SK-N-SH (cell line): ENCODE measurements around the gene RPS6KB2. TPM values are rescaled to one million over a fixed set of nuclear protein-coding genes. Genes with fewer than 3 reads are reported as not detected.
A peak's percentile ranks its signal among the peaks of the same experiment; 100 is the strongest.
"Not testable (repeated sequence)": the region's sequence is repeated elsewhere in the genome, so short reads cannot be mapped to it uniquely, and the experiment has no call there.

ENCODE experiments used
- CTCF ChIA-PET: fragments of 300-600, 350-600 bp; formaldehyde crosslinking; extraction: SDS; loops from one replicate; lab custom pipeline; 2021; lab: Yijun Ruan, JAX
- POLR2A ChIA-PET: fragments of 350-600 bp; sonication (Branson Sonifier 250); formaldehyde crosslinking; extraction: SDS; loops from one replicate; lab custom pipeline; 2020; ENCODE audit warnings: antibody characterized with exemption, inconsistent platforms; lab: Yijun Ruan, JAX
- DNase-seq: peaks from one replicate; pipeline ENCODE4 v3.0.0; 2012
- H2AFZ ChIP-seq: fragments of 200-600 bp; sonication (generic); 2 replicates; pipeline ENCODE4 v1.8.1; 2016; ENCODE audit warnings: antibody characterized with exemption, mild to moderate bottlenecking, low read depth
- H3F3A ChIP-seq: fragments of 200-600 bp; sonication (generic); replicated peaks from 2 replicates; pipeline ENCODE3; 2016; ENCODE audit warnings: antibody characterized with exemption, mild to moderate bottlenecking; ENCODE audit not compliant: insufficient read depth
- H3K27ac ChIP-seq, 2 experiments: fragments of 200-500 bp in 1 of 2; fragments of 200-600 bp in 1 of 2; sonication (Bioruptor generic) in 1 of 2; sonication (generic), shearing (Covaris generic) in 1 of 2; 2 replicates each; pipeline versions ENCODE4 v1.5.1 to v1.6.1; 2014 to 2016; ENCODE audit warnings: low read depth in 2 of 2, inconsistent platforms in 1 of 2, low read length in 1 of 2, mild to moderate bottlenecking in 1 of 2, mixed read lengths in 1 of 2
- H3K27me3 ChIP-seq: fragments of 200-600 bp; sonication (generic), shearing (Covaris generic); 2 replicates; pipeline ENCODE4 v1.6.1; 2016; ENCODE audit warnings: mixed run types; ENCODE audit not compliant: insufficient read depth
- H3K36me3 ChIP-seq, 2 experiments: fragments of 200-500 bp in 1 of 2; fragments of 200-600 bp in 1 of 2; sonication (Bioruptor generic) in 1 of 2; sonication (generic) in 1 of 2; replicated peaks in 1 of 2; 2 replicates each; pipeline versions ENCODE3 to v1.5.1; 2014 to 2016; ENCODE audit warnings: low read length in 1 of 2, mild to moderate bottlenecking in 1 of 2; ENCODE audit not compliant: insufficient read depth in 2 of 2, control insufficient read depth in 1 of 2
- H3K4me1 ChIP-seq, 2 experiments: fragments of 200-500 bp in 1 of 2; fragments of 200-600 bp in 1 of 2; sonication (Bioruptor generic) in 1 of 2; sonication (generic), shearing (Covaris generic) in 1 of 2; 2 replicates each; pipeline versions ENCODE4 v1.5.1 to v1.6.1; 2014 to 2016; ENCODE audit warnings: low read depth in 1 of 2, low read length in 1 of 2, mixed run types in 1 of 2; ENCODE audit not compliant: insufficient read depth in 2 of 2, control insufficient read depth in 1 of 2
- H3K4me2 ChIP-seq: fragments of 200-600 bp; sonication (generic), shearing (Covaris generic); 2 replicates; pipeline ENCODE4 v1.6.1; 2017; ENCODE audit warnings: mixed run types
- H3K4me3 ChIP-seq, 2 experiments: fragments of 200-500 bp in 1 of 2; fragments of 200-600 bp in 1 of 2; sonication (Bioruptor generic) in 1 of 2; sonication (generic), shearing (Covaris generic) in 1 of 2; 2 replicates each; pipeline versions ENCODE4 v1.5.1 to v1.8.1; 2014 to 2016; ENCODE audit warnings: low read depth in 2 of 2, inconsistent platforms in 1 of 2, low read length in 1 of 2, mild to moderate bottlenecking in 1 of 2, mixed read lengths in 1 of 2, moderate library complexity in 1 of 2
- H3K79me2 ChIP-seq: fragments of 200-600 bp; sonication (generic); 2 replicates; pipeline ENCODE4 v1.8.1; 2017; ENCODE audit warnings: mild to moderate bottlenecking; ENCODE audit not compliant: insufficient read depth
- H3K9ac ChIP-seq: fragments of 200-600 bp; sonication (generic); 2 replicates; pipeline ENCODE4 v1.6.1; 2017; ENCODE audit warnings: mixed run types
- H3K9me2 ChIP-seq: fragments of 200-600 bp; sonication (generic); 2 replicates; pipeline ENCODE4 v1.6.1; 2017; ENCODE audit warnings: mixed run types
- H3K9me3 ChIP-seq: fragments of 200-600 bp; sonication (generic); 2 replicates; pipeline ENCODE4 v1.6.1; 2017; ENCODE audit warnings: mixed run types, mild to moderate bottlenecking, moderate library complexity
- H4K20me1 ChIP-seq: fragments of 200-600 bp; sonication (generic); 2 replicates; pipeline ENCODE4 v1.6.1; 2017; ENCODE audit warnings: mild to moderate bottlenecking, mixed run types; ENCODE audit not compliant: insufficient read depth
- EP300 ChIP-seq, 2 experiments: IDR thresholded peaks; 2 replicates each; pipeline versions ENCODE4 v1.4.0 to v1.6.1; 2012; ENCODE audit warnings: borderline replicate concordance in 1 of 2, low read depth in 1 of 2, low read length in 1 of 2
- EZH2phosphoT487 ChIP-seq: fragments of 200-600 bp; sonication (generic); IDR thresholded peaks from 2 replicates; pipeline ENCODE4 v1.6.1; 2017; ENCODE audit warnings: low read depth, mixed run types, mild to moderate bottlenecking, antibody characterized with exemption, moderate library complexity, borderline replicate concordance
- FOSL2 ChIP-seq: IDR thresholded peaks from 2 replicates; pipeline ENCODE4 v1.4.0; 2012; ENCODE audit warnings: low read depth, mild to moderate bottlenecking, moderate library complexity, borderline replicate concordance
- FOXJ3 ChIP-seq: sonication (generic); formaldehyde crosslinking; IDR thresholded peaks from 2 replicates; pipeline ENCODE4 v1.5.1; 2020; ENCODE audit warnings: mild to moderate bottlenecking, missing genetic modification reagents
- JUND ChIP-seq: IDR thresholded peaks from 2 replicates; pipeline ENCODE4 v1.4.0; 2012
- MEF2A ChIP-seq: IDR thresholded peaks from 2 replicates; pipeline ENCODE4 v1.4.0; 2012; ENCODE audit warnings: low read depth, borderline replicate concordance
- MXI1 ChIP-seq: IDR thresholded peaks from 2 replicates; pipeline ENCODE4 v1.6.1; 2012; ENCODE audit warnings: mild to moderate bottlenecking, low read depth, low read length, improper control_type of control experiment
- NRF1 ChIP-seq: IDR thresholded peaks from 2 replicates; pipeline ENCODE4 v1.6.1; 2012; ENCODE audit warnings: low read depth, mild to moderate bottlenecking, low read length
- PBX3 ChIP-seq: IDR thresholded peaks from 2 replicates; pipeline ENCODE4; 2012
- RCOR1 ChIP-seq: fragments of 150-350 bp; IDR thresholded peaks from 2 replicates; pipeline ENCODE4 v1.6.1; 2017; ENCODE audit warnings: antibody characterized with exemption, low read length
- RXRA ChIP-seq: IDR thresholded peaks from 2 replicates; pipeline ENCODE4 v1.4.0; 2012; ENCODE audit warnings: low read depth, mild to moderate bottlenecking, borderline replicate concordance
- SMC3 ChIP-seq: IDR thresholded peaks from 2 replicates; pipeline ENCODE4 v1.6.1; 2012; ENCODE audit warnings: low read depth, low read length, improper control_type of control experiment
- TAF1 ChIP-seq: IDR thresholded peaks from 2 replicates; pipeline ENCODE4 v1.6.1; 2012; ENCODE audit warnings: low read depth, mild to moderate bottlenecking, low read length, moderate library complexity, borderline replicate concordance
- TCF12 ChIP-seq: IDR thresholded peaks from 2 replicates; pipeline ENCODE4 v1.4.0; 2012
- WGBS: methylation state at CpG from one replicate; pipeline ENCODE4 v1.1.6; 2017; ENCODE audit warnings: low lambda C conversion rate; 5-methylcytosine and 5-hydroxymethylcytosine counted together
- polyA plus RNA-seq, 3 experiments: library from polyadenylated mRNA; depleted of rRNA; stranded (reverse); fragments of >200 nt; gene quantifications; 2 replicates each; pipeline ENCODE4 v1.2.3, GENCODE V29; 2012
- TF ChIP-seq, protein P1 (sequence below): IDR thresholded peaks from 2 replicates; pipeline ENCODE4 v1.6.1; 2012; ENCODE audit warnings: mild to moderate bottlenecking, low read depth, low read length, moderate library complexity
- TF ChIP-seq, protein P2 (sequence below): IDR thresholded peaks from 2 replicates; pipeline ENCODE4 v1.4.0; 2012; ENCODE audit warnings: low read depth, borderline replicate concordance
- TF ChIP-seq, protein P3 (sequence below): fragments of 200-600 bp; sonication (generic); IDR thresholded peaks from 2 replicates; pipeline ENCODE4 v1.6.1; 2017; ENCODE audit warnings: antibody characterized with exemption, mild to moderate bottlenecking, moderate library complexity
- TF ChIP-seq, protein P4 (sequence below): fragments of 150-350 bp; IDR thresholded peaks from 2 replicates; pipeline ENCODE4 v1.6.1; 2017; ENCODE audit warnings: antibody characterized with exemption, low read length, low read depth, borderline replicate concordance
- TF ChIP-seq, protein P5 (sequence below): IDR thresholded peaks from 2 replicates; pipeline ENCODE4 v1.4.0; 2012; ENCODE audit warnings: low read depth

Gene RPS6KB2
- polyA plus RNA-seq, 1 of the 3 experiments (the other 2 are of a cell fraction): 52.0 TPM

GRCh38 chr11:67401495-67402191, 26.7 kb upstream of the RPS6KB2 start, which contains the start of gene PPP1CA (continued):
- TF ChIP-seq, protein P1, sequence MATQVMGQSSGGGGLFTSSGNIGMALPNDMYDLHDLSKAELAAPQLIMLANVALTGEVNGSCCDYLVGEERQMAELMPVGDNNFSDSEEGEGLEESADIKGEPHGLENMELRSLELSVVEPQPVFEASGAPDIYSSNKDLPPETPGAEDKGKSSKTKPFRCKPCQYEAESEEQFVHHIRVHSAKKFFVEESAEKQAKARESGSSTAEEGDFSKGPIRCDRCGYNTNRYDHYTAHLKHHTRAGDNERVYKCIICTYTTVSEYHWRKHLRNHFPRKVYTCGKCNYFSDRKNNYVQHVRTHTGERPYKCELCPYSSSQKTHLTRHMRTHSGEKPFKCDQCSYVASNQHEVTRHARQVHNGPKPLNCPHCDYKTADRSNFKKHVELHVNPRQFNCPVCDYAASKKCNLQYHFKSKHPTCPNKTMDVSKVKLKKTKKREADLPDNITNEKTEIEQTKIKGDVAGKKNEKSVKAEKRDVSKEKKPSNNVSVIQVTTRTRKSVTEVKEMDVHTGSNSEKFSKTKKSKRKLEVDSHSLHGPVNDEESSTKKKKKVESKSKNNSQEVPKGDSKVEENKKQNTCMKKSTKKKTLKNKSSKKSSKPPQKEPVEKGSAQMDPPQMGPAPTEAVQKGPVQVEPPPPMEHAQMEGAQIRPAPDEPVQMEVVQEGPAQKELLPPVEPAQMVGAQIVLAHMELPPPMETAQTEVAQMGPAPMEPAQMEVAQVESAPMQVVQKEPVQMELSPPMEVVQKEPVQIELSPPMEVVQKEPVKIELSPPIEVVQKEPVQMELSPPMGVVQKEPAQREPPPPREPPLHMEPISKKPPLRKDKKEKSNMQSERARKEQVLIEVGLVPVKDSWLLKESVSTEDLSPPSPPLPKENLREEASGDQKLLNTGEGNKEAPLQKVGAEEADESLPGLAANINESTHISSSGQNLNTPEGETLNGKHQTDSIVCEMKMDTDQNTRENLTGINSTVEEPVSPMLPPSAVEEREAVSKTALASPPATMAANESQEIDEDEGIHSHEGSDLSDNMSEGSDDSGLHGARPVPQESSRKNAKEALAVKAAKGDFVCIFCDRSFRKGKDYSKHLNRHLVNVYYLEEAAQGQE: no peak
- TF ChIP-seq MEF2A (no peak), FOXJ3 (CRISPR knock-in tag) (no peak), TAF1 (0 out of 2 replicates have a peak, but pooled peaks have one; percentile 10), RXRA (no peak), RCOR1 (no peak), EZH2phosphoT487 (no peak), TCF12 (no peak; the same call in 1 of the 2 replicates), FOSL2 (no peak), PBX3 (0 out of 2 replicates have a peak, but pooled peaks have one; percentile 3), EP300 (IDR thresholded peaks at IDR 0.05; ENCODE audit: borderline replicate concordance in 1 of 2, low read depth in 1 of 2, low read length in 1 of 2) (no peak), SMC3 (no peak), MXI1 (peak; percentile 41; the same call in 1 of the 2 replicates), JUND (no peak), NRF1 (no peak)
- TF ChIP-seq, protein P2, sequence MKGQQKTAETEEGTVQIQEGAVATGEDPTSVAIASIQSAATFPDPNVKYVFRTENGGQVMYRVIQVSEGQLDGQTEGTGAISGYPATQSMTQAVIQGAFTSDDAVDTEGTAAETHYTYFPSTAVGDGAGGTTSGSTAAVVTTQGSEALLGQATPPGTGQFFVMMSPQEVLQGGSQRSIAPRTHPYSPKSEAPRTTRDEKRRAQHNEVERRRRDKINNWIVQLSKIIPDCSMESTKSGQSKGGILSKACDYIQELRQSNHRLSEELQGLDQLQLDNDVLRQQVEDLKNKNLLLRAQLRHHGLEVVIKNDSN: no peak
- TF ChIP-seq, protein P3, sequence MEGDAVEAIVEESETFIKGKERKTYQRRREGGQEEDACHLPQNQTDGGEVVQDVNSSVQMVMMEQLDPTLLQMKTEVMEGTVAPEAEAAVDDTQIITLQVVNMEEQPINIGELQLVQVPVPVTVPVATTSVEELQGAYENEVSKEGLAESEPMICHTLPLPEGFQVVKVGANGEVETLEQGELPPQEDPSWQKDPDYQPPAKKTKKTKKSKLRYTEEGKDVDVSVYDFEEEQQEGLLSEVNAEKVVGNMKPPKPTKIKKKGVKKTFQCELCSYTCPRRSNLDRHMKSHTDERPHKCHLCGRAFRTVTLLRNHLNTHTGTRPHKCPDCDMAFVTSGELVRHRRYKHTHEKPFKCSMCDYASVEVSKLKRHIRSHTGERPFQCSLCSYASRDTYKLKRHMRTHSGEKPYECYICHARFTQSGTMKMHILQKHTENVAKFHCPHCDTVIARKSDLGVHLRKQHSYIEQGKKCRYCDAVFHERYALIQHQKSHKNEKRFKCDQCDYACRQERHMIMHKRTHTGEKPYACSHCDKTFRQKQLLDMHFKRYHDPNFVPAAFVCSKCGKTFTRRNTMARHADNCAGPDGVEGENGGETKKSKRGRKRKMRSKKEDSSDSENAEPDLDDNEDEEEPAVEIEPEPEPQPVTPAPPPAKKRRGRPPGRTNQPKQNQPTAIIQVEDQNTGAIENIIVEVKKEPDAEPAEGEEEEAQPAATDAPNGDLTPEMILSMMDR: peak; percentile 27; the same call in 1 of the 2 replicates
- TF ChIP-seq, protein P4, sequence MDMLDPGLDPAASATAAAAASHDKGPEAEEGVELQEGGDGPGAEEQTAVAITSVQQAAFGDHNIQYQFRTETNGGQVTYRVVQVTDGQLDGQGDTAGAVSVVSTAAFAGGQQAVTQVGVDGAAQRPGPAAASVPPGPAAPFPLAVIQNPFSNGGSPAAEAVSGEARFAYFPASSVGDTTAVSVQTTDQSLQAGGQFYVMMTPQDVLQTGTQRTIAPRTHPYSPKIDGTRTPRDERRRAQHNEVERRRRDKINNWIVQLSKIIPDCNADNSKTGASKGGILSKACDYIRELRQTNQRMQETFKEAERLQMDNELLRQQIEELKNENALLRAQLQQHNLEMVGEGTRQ: no peak
- TF ChIP-seq, protein P5, sequence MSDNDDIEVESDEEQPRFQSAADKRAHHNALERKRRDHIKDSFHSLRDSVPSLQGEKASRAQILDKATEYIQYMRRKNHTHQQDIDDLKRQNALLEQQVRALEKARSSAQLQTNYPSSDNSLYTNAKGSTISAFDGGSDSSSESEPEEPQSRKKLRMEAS: 0 out of 2 replicates have a peak, but pooled peaks have one; percentile 45

DNA sequence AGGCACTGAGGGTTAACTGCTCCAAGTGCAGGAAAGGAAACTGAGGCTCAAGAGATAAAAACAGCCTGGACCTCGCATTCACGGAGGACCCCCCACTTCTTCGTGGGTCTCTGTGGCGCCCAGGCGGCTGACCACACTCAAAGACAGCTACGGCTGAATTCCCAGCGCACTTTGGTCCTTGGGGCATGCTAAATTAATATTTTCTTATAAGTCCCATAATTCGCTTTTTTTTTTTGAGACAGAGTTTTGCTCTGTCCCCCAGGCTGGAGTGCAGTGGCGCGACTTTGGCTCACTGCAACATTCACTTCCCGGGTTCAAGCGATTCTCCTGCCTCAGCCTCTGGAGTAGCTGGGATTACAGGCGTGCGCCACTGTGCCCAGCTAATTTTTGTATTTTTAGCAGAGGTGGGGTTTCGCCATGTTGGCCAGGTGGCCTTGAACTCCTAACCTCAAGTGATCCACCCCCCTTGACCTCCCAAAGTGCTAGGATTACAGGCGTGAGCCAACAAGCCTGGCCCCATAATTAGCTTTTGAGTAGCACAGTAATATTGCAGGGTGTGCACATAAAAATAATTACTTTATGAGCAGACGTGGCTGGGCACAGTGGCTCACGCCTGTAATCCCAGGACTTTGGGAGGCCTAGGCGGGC, 26.0 kb upstream of the RPS6KB2 start:
- H3K9ac ChIP-seq: peak overlapping the region; percentile 46; the same call in 1 of the 2 replicates
- ChIA-PET POLR2A (interaction anchor here (0.7 to 2.2 kb wide), 8 partner anchors 10 to 181 kb away, joined by 3 to 32 read pairs (median 5); partner anchors contain the start of genes CDK2AP2, GSTP1, RAD9A and RPS6KB2), CTCF (interaction anchor here (1.0 to 4.1 kb wide), 18 partner anchors 11 to 103 kb away, joined by 3 to 32 read pairs (median 5); partner anchors contain the start of genes PITPNM1, RAD9A and TMEM134)
- peaks cover 25% of the 10 kb centered on the region for H3K79me2 ChIP-seq
- H3K4me1 ChIP-seq: peaks cover 9 to 17% of the 10 kb centered on the region in 2 experiments; a peak in 2 of 4 replicates
- not testable (repeated sequence) for H3K9me3 ChIP-seq, H3K27me3 ChIP-seq, H3F3A ChIP-seq, H3K4me2 ChIP-seq, H3K9me2 ChIP-seq, DNase-seq
- H3K36me3 ChIP-seq: peaks cover 8 to 20% of the 10 kb centered on the region in 2 experiments
- H3K27ac ChIP-seq: peak overlapping the region; percentile 69 to 86
- peaks cover 14% of the 10 kb centered on the region for H4K20me1 ChIP-seq
- peak overlapping the region; percentile 83 for H2AFZ ChIP-seq
- 0 out of 4 replicates have a peak overlapping the region, but pooled peaks of 1 of the 2 experiments have one; percentile 13 for H3K4me3 ChIP-seq
- WGBS: 76% methylated on average over 18 of the region's 19 CpGs
